ENCODE measurements around the gene TMCC1.
"Not testable (repeated sequence)": the region's sequence is repeated elsewhere in the genome, so short reads cannot be mapped to it uniquely, and the experiment has no call there.

The TMCC1 gene

DNA sequence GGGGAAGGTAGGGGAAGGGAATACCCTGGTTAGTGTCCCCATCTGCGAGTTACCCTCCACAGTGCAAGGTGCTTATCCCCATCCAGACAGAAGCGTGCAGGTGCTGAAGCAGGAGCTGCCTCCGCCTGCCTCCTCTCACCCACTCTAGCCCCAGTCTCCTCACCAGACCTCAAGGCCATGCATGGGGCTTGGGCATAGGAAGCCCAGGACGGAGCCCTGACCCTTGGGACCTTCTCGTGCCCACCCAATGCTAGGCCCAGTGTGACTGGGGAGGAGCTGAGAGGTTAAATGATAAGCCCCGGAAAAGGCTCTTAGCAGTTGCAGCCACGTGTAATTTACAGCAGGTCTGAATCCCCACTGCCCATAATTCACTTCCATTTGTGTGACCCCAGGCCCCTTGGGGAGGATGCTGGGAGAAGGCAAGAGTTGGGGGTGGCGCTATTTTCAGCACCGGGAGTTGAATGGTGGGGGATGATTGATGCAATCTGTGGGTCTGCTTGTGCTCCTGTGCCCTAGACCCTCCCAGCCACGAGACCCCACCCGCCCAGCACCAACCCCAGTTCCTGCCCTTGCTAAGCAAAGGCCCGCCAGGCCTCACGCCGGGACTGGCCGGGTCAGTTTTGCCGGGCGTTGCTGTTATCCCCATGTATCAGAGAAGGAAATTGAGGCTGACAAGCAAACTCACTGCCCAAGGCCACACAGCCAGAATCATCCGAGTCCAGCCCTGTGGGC, 272.5 kb downstream of the TMCC1 start:
- no peak for DNase-seq

DNA sequence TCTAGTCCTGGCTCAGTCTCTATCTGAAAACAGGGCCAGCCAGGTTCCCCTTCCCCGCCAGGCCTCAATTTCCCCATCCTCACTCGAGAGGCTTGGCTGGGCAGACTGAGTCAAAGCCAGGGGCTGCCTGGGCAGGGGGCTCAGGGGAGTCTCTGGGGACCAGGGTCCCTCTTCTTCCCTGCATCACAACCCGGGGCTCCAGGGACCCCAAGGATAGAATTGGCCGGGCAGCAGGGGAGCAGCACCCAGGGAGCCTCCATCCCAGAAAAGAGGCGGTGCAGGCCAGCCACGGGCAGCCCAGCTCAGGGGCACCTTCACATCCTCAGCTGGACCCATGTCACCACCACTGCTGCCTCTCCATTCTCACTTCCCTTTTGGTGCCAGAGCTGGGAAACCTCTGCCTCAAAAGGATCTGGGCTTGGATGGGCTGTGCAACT, 273.8 kb downstream of the TMCC1 start:
- no peak for DNase-seq

DNA sequence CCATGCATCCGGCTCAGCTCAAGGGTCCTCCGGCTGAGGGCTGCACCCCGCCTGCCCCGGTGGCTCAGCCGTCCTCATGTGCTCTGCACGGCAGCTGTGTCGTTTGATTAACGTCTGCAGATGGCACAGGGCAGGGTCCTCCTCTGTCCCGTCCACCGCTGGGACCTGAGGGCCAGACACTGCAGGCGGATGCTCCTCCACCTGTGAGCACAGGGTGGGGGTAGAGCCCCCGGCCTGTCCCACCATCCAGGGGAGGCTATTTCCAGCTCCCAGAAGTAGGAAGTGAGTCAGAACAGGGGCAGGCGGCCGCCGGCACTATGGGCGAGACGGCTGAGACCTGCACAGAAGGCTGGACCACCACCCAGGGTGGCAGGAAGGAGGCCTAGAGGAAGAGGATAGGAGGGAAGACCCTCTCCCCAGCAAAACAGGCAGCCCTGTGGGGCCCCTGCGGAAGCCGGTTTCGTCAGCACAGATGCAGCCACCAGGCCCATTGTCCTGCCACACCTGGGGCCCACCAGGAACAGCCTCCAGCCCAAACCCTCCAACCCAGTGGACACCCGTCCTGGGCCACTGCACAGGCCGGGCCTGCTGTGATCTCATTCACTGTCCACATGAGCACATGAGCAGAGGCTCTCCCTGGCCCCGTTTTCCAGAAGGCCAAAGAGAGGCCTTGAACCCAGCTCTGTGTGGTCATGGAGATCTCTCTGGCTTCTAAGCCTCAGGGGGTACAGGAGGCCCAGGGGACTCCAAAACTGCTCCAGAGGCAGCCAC, 274.4 kb downstream of the TMCC1 start:
- no peak for DNase-seq

DNA sequence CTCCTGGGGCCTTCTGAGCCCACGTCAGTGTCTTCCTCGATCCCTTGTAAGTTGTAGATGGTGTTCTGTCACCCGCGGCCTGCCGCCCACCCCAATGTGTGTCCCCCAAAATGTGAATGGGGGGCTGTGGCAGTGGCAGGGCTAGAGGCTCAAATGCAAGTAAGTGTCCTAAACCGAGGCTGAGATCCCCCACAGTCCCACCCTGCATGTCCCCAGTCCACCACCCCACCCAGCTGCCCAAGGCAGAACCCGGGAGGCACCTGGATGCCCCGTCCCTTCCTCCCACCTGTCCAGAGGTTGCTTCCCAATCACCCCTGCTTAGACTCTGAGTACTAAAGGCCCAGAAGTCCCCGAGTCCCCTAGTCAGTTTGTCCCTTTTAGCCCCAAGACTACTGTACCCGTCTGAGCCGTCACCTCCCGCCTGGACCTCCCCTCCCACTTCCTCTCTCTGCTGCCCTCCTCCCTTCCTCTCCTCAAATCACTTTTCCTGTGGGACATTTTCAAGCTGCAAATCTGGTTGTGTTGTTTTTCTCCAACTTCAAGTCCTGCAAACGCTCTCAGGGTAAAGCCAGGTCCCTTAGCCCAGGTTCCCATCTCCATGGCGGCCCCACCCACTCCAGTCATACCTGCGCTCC, 275.2 kb downstream of the TMCC1 start:
- no peak for DNase-seq

GRCh38 chr3:129617381-129618185, 275.9 kb downstream of the TMCC1 start:
- DNase-seq, result no peak

DNA sequence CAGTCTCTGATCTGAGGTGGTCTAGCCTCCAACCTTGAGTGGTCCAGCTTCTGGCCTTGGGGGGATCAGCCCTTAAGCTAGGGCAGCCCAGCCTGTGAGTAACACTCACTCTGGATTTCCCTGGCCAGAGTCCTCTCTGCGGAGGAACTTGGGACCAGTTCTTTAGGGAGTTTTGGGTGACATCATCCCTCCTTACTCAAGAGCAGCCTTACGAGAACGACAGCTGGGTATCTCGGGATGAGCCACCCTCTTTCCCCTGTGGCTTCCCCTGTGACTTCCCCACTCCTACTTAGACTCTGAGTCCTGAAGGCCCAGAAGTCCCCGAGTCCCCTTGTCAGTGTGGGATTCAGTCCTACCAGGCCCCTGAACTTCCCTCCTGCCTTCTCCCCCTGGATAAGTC, 276.8 kb downstream of the TMCC1 start:
- no peak for DNase-seq

GRCh38 chr3:129616291-129616690, 277.2 kb downstream of the TMCC1 start:
- DNase-seq, result no peak

DNA sequence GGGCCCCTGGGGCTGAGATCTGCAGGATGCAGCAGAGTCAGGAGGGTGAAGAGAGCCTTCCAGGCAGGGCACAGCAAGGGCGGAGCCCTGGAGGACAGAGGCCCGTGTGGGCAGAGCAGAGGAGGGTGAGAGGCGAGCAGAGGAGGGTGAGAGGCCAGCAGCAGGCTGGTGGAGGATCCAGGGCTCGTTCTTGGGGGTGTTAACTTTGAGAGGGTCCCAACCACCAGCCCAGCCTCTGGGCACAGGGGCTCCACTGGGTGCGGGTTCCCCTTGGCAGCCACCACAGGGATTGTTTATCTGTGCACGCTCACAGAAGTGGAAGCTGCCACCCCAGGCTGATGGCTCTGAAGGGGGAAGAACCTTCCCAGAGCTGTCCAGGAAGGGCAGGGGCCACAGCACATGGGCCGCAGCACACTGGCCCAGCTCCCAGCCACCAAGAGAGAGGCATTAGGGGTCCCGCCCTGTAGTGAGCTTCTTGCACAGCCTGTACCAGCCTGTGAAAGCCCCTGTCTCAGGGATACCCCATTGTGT, 277.7 kb downstream of the TMCC1 start:
- DNase-seq, result no peak

GRCh38 chr3:129614927-129615363, 278.6 kb downstream of the TMCC1 start:
- DNase-seq, result no peak

DNA sequence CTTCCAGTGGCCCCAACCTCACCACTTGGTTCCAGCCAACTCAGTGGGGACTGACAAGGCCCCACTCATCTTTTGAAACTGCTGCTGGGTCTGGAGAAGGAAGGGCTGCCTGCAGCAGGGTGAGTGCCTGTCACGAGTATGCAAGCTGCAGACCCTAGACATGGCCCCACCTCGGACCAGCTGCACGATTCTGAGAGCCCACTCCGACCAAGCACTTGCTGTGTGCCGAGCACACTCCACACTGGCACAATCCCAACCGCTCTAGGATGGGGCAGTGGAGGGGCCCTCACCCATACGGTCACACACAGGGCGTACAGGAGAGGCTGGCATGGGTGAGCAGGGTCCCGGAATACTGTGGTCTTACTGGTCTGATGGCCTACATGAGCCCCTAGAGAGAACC, 279.1 kb downstream of the TMCC1 start:
- DNase-seq, result no peak

DNA sequence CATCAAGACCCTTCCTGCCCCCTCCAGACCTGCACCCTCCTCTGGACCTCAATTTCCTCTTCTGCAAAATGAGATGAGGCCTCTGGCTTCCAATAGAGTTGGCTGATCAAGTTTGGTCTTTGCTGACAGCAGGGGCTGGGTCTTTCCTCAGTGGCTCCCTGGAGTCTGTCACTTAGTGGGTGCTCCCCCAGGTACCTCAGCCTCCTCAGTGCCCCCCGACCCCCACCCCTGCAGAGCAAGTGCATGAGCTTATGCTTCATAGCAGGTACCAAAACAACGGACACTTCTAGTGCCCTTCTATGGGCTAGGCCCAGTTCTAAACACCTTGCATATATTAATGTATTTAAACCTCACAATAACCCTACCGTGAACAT, 280.2 kb downstream of the TMCC1 start:
- no peak for DNase-seq

DNA sequence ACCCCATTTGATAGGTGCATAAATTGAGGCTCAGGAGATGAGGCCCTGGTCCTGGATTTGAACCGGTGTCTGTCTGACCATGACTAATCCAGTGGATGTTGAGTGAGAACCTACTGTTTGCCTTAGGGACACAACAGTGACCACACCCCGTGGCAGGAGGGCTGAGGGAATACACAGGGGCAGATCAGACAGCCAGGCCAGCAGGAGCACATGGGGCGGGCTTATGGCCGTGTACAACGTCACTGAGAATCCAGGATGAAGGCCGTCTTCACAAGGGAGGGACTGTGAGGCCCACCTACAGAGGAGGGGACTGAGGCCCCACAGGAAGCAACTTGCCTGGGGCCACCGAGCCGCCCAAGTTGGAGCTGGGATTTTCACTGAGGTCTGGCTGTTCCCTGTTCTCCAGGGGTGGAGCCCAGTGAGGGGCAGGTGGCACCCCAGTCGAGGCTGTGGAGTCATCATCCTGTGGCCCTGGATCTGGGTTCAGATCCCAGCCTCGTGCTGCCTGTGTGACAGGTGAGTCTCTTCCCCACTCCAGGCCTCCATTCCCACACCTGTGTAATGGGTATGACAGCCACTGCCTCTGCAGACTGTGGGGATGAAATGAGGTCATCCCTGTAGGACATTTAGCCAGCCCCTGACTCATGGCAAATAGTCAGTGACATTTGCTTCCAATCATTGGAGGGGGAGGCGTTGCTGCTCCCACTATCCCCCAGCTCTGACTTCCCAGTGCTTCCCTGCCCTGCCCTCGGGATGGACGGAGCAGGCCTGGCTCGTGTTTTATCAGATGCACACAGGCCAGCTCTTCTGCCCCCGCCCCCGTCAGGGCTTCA, 280.8 kb downstream of the TMCC1 start:
- no peak for DNase-seq

DNA sequence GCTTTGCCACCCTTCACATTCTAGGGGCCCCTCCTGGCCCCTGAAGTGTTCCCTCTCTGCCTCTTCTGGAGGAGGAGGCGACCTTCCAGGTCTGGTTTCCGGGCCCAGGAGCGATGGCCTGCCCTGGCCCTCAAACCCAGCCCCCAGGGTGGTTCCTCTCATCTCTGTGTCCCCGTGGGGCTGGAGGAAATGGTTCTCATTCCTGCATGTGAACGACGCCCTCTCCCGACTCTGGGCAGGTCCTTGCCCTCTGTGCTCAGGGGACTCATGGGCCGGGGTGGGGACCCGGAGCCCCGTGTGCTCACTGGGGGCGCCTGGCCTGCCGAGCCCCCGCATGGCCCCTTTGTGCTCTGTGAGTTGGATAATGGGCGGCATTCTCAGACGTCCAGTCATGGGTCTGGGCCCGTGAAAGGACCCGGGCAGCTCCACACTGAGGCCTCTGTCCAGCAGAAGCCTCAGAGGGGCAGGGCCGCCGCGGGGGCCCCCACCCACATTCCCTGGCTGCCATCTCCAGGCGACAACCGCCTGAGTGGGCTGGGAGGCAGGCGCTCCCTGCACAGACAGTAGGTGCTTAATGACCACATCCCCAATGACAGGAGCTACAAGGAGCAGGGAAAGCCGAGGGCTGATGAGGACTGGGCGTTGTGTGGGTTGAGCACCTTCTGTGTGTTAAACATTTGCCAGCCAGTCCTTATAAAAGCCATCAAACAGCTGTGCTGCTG, 281.5 kb downstream of the TMCC1 start:
- DNase-seq, result no peak

DNA sequence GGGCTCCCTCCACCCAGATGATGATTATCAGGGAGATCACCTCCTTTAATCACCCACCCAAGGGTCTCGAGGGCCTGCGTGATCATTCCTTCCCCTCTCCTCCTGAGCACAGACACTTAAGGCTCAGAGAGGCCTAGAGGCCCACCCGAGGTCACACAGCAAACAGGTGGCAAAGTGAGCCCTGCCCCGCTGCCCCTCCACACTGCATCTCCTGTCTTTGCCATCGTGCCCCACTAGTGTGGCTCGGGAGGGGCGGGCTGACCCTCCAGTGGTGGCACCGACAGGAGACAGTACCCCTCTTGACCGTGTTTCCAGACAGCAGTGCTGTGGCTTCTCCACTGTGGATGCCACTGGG, 282.1 kb downstream of the TMCC1 start:
- DNase-seq, result no peak

GRCh38 chr3:129610794-129611445, 282.6 kb downstream of the TMCC1 start:
- DNase-seq, result not testable (repeated sequence)

GRCh38 chr3:129610276-129610675, 283.2 kb downstream of the TMCC1 start:
- no peak for DNase-seq

DNA sequence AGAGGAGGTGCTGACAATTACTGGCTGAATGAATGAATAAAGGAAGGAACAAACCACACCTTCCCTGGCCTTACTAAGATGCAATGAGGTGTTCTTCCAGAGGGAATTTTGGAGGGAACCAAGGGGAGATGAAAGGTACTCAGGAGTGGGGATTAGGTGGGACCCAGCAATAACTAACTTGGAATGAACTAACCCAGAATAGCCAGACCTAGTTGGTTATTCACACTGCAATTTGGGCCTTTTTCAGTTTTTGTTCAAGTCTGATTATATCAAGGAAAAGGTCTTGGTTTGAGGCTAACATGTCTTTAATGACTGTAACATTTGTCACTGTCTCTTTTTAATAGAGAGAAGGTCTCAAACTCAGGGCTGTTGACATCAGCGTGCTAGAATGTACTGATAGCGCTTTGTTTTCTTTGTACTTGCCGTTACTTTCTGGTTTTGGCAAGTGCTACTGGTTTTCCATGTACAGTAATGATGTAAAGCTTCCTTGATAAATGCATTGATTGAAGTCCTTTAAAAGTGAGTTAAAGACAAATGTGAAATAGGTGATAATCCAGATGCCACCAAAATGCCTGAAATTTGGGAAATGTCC, 283.8 kb downstream of the TMCC1 start:
- no peak for DNase-seq

DNA sequence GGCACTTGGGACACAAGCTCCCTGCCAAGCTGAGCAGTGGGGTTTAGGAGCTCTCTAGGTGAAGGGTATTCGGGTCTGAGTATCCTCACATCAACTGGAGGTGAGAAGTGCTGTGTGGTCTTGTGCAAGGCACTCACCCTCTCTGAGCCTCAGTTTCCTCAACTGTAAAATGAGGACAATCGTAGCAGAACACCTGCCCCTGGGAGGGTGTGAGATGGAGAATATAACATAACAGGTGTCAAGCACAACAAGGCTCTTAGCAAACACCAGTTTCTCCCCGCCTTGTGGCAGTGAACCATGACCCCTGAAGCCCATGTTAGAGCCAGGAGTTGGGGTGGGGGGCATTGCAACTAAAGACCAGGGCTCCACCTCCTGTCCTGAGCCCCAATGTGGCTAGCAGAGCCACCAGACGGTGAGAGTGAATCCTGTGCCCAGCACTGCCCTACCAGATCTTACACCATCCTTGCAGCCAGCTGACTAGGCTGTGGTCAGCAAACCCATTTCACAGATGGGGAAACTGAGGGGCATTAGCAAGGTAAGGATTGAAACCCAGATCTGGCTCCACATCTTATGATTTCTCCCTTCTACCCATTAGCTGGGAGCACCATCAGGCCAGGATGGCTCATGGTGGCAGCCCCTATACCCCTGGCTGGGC, 284.4 kb downstream of the TMCC1 start:
- no peak for DNase-seq

- peak; percentile 12 for DNase-seq
These were observed 285.2 kb downstream of the TMCC1 start for GRCh38 chr3:129608087-129608935.
